ENCODE measurements around the gene TMEM109. TPM values are rescaled to one million over a fixed set of nuclear protein-coding genes. Genes with fewer than 3 reads are reported as not detected.

The TMEM109 gene
- total and polyA plus RNA-seq, 2 experiments from 2014 or later = 17.4 to 17.7 TPM

DNA sequence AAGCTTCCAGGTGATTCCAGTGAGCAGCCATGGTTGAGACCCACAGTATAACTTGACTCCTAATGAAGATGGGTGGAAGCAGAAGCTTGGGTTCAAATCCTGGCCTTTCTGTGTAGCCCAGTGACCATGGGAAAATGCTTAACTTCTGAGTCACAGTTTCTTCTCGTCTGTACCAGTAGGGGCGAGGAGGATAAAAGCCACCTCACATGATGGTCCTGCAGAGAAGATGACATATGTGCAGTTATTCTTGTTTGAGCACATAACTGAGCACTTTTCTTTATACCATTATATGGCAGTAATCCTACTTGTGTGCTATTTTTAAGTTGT lies 4.9 kb downstream of the TMEM109 start:
- no peak for ATAC-seq
- Histone ChIP-seq H3K4me1 (ENCODE audit: insufficient read depth) (peaks cover 21% of the 10 kb centered on the region), H4K20me1 (replicated peaks; ENCODE audit: insufficient read depth) (peaks cover 7% of the 10 kb centered on the region; the same call in 1 of the 2 replicates), H3K27ac (ENCODE audit: low read depth) (no peak overlapping the region), H3K4me2 (no peak overlapping the region), H3F3A (replicated peaks; ENCODE audit: low read depth) (0 out of 2 replicates have a peak, but pooled peaks cover 6% of the 10 kb centered on the region), H3K9me2 (ENCODE audit: insufficient read depth) (no peaks in the 10 kb centered on the region), H2AFZ (no peak overlapping the region), H3K4me3 (no peak overlapping the region), H3K27me3 (ENCODE audit: insufficient read depth) (no peaks in the 10 kb centered on the region), H3K36me3 (ENCODE audit: insufficient read depth) (no peaks in the 10 kb centered on the region), H3K79me2 (replicated peaks; ENCODE audit: insufficient read depth) (peaks cover 29% of the 10 kb centered on the region)
- DNase-seq (ENCODE audit: low spot score) = no peak
- peaks cover 13% of the 10 kb centered on the region for H3K27me3 Mint-ChIP-seq (ENCODE audit: insufficient read depth, low read depth, poor library complexity)
- H3K27ac Mint-ChIP-seq = no peak overlapping the region
- TF ChIP-seq, protein P1, sequence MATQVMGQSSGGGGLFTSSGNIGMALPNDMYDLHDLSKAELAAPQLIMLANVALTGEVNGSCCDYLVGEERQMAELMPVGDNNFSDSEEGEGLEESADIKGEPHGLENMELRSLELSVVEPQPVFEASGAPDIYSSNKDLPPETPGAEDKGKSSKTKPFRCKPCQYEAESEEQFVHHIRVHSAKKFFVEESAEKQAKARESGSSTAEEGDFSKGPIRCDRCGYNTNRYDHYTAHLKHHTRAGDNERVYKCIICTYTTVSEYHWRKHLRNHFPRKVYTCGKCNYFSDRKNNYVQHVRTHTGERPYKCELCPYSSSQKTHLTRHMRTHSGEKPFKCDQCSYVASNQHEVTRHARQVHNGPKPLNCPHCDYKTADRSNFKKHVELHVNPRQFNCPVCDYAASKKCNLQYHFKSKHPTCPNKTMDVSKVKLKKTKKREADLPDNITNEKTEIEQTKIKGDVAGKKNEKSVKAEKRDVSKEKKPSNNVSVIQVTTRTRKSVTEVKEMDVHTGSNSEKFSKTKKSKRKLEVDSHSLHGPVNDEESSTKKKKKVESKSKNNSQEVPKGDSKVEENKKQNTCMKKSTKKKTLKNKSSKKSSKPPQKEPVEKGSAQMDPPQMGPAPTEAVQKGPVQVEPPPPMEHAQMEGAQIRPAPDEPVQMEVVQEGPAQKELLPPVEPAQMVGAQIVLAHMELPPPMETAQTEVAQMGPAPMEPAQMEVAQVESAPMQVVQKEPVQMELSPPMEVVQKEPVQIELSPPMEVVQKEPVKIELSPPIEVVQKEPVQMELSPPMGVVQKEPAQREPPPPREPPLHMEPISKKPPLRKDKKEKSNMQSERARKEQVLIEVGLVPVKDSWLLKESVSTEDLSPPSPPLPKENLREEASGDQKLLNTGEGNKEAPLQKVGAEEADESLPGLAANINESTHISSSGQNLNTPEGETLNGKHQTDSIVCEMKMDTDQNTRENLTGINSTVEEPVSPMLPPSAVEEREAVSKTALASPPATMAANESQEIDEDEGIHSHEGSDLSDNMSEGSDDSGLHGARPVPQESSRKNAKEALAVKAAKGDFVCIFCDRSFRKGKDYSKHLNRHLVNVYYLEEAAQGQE (IDR thresholded peaks at IDR 0.05; ENCODE audit: unreplicated experiment) = no peak
- TF ChIP-seq CREB1 (CRISPR knock-in tag; IDR thresholded peaks at IDR 0.05; ENCODE audit: low read depth) (no peak), JUNB (IDR thresholded peaks at IDR 0.05; ENCODE audit: unreplicated experiment) (no peak), NANOG (IDR thresholded peaks at IDR 0.05; ENCODE audit: borderline replicate concordance) (no peak), POLR2AphosphoS5 (IDR thresholded peaks at IDR 0.05; ENCODE audit: low read depth) (no peak), EZH2phosphoT487 (IDR thresholded peaks at IDR 0.05; ENCODE audit: unreplicated experiment) (no peak), ZNF114 (CRISPR knock-in tag; IDR thresholded peaks at IDR 0.05) (no peak)
- TF ChIP-seq, protein P2, sequence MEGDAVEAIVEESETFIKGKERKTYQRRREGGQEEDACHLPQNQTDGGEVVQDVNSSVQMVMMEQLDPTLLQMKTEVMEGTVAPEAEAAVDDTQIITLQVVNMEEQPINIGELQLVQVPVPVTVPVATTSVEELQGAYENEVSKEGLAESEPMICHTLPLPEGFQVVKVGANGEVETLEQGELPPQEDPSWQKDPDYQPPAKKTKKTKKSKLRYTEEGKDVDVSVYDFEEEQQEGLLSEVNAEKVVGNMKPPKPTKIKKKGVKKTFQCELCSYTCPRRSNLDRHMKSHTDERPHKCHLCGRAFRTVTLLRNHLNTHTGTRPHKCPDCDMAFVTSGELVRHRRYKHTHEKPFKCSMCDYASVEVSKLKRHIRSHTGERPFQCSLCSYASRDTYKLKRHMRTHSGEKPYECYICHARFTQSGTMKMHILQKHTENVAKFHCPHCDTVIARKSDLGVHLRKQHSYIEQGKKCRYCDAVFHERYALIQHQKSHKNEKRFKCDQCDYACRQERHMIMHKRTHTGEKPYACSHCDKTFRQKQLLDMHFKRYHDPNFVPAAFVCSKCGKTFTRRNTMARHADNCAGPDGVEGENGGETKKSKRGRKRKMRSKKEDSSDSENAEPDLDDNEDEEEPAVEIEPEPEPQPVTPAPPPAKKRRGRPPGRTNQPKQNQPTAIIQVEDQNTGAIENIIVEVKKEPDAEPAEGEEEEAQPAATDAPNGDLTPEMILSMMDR (conservative IDR thresholded peaks at IDR 0.05; ENCODE audit: low read depth in 2 of 2) = no peak
- TF ChIP-seq, protein P3, sequence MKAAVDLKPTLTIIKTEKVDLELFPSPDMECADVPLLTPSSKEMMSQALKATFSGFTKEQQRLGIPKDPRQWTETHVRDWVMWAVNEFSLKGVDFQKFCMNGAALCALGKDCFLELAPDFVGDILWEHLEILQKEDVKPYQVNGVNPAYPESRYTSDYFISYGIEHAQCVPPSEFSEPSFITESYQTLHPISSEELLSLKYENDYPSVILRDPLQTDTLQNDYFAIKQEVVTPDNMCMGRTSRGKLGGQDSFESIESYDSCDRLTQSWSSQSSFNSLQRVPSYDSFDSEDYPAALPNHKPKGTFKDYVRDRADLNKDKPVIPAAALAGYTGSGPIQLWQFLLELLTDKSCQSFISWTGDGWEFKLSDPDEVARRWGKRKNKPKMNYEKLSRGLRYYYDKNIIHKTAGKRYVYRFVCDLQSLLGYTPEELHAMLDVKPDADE (IDR thresholded peaks at IDR 0.05) = no peak
- TF ChIP-seq, protein P4, sequence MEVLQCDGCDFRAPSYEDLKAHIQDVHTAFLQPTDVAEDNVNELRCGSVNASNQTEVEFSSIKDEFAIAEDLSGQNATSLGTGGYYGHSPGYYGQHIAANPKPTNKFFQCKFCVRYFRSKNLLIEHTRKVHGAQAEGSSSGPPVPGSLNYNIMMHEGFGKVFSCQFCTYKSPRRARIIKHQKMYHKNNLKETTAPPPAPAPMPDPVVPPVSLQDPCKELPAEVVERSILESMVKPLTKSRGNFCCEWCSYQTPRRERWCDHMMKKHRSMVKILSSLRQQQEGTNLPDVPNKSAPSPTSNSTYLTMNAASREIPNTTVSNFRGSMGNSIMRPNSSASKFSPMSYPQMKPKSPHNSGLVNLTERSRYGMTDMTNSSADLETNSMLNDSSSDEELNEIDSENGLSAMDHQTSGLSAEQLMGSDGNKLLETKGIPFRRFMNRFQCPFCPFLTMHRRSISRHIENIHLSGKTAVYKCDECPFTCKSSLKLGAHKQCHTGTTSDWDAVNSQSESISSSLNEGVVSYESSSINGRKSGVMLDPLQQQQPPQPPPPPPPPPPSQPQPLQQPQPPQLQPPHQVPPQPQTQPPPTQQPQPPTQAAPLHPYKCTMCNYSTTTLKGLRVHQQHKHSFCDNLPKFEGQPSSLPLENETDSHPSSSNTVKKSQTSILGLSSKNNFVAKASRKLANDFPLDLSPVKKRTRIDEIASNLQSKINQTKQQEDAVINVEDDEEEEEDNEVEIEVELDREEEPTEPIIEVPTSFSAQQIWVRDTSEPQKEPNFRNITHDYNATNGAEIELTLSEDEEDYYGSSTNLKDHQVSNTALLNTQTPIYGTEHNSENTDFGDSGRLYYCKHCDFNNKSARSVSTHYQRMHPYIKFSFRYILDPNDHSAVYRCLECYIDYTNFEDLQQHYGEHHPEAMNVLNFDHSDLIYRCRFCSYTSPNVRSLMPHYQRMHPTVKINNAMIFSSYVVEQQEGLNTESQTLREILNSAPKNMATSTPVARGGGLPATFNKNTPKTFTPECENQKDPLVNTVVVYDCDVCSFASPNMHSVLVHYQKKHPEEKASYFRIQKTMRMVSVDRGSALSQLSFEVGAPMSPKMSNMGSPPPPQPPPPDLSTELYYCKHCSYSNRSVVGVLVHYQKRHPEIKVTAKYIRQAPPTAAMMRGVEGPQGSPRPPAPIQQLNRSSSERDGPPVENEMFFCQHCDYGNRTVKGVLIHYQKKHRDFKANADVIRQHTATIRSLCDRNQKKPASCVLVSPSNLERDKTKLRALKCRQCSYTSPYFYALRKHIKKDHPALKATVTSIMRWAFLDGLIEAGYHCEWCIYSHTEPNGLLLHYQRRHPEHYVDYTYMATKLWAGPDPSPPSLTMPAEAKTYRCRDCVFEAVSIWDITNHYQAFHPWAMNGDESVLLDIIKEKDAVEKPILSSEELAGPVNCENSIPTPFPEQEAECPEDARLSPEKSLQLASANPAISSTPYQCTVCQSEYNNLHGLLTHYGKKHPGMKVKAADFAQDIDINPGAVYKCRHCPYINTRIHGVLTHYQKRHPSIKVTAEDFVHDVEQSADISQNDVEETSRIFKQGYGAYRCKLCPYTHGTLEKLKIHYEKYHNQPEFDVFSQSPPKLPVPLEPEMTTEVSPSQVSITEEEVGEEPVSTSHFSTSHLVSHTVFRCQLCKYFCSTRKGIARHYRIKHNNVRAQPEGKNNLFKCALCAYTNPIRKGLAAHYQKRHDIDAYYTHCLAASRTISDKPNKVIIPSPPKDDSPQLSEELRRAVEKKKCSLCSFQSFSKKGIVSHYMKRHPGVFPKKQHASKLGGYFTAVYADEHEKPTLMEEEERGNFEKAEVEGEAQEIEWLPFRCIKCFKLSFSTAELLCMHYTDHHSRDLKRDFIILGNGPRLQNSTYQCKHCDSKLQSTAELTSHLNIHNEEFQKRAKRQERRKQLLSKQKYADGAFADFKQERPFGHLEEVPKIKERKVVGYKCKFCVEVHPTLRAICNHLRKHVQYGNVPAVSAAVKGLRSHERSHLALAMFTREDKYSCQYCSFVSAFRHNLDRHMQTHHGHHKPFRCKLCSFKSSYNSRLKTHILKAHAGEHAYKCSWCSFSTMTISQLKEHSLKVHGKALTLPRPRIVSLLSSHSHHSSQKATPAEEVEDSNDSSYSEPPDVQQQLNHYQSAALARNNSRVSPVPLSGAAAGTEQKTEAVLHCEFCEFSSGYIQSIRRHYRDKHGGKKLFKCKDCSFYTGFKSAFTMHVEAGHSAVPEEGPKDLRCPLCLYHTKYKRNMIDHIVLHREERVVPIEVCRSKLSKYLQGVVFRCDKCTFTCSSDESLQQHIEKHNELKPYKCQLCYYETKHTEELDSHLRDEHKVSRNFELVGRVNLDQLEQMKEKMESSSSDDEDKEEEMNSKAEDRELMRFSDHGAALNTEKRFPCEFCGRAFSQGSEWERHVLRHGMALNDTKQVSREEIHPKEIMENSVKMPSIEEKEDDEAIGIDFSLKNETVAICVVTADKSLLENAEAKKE (CRISPR knock-in tag; IDR thresholded peaks at IDR 0.05) = no peak
- peaks cover 29% of the 10 kb centered on the region for H3K4me1 Mint-ChIP-seq
- peaks cover 40% of the 10 kb centered on the region for H3K36me3 Mint-ChIP-seq (ENCODE audit: low read depth)
- H3K4me3 Mint-ChIP-seq = no peak overlapping the region
- H3K9me3 Mint-ChIP-seq = no peaks in the 10 kb centered on the region; the same call in 1 of the 3 replicates

Measured in GM23338 (cell line).